Activated T-helper 1 cell treated with anti-CD3 and anti-CD28 coated beads, Interleukin-12 subunit alpha, Interleukin-12 subunit beta, Interleukin-2, Interleukin-4 antibody, amounts not matched to agents 30 ng/mL and 10 ng/mL and 1 ng/mL, durations not matched to agents 14 hours and 24 hours and 36 hours (primary cell): ENCODE measurements around the gene CAMK4. TPM values are rescaled to one million over a fixed set of nuclear protein-coding genes. Genes with fewer than 3 reads are reported as not detected.
"Not testable (repeated sequence)": the region's sequence is repeated elsewhere in the genome, so short reads cannot be mapped to it uniquely, and the experiment has no call there.

Experiments used
- DNase-seq: peaks from one replicate; pipeline ENCODE4 v3.0.0; 2021; ENCODE audit warnings: low spot score
- H3K27ac Mint-ChIP-seq: one replicate; pipeline ENCODE4 v1.8.0; 2021; ENCODE audit warnings: mild to moderate bottlenecking, mixed read lengths
- H3K27me3 Mint-ChIP-seq: one replicate; pipeline ENCODE4 v1.8.0; 2022; ENCODE audit warnings: mild to moderate bottlenecking, moderate library complexity, mixed read lengths; ENCODE audit not compliant: insufficient read depth
- H3K36me3 Mint-ChIP-seq: one replicate; pipeline ENCODE4 v1.8.0; 2021; ENCODE audit warnings: low read depth, mixed read lengths
- H3K4me1 Mint-ChIP-seq: one replicate; pipeline ENCODE4 v1.8.0; 2021; ENCODE audit warnings: low read depth, mixed read lengths
- H3K4me3 Mint-ChIP-seq: one replicate; pipeline ENCODE4 v1.8.0; 2021; ENCODE audit warnings: mild to moderate bottlenecking, moderate library complexity, mixed read lengths
- H3K9me3 Mint-ChIP-seq: one replicate; pipeline ENCODE4 v1.8.0; 2021; ENCODE audit warnings: mixed read lengths
- intact Hi-C: fragments of 100-400 bp; cut with micrococcal nuclease; formaldehyde crosslinking; loops from one replicate; pipeline ENCODE4 v1.15.1; 2024
- total RNA-seq: library from RNA; stranded (reverse); gene quantifications from 2 replicates; pipeline ENCODE4 v1.2.3, GENCODE V29; 2022

Gene CAMK4
- total RNA-seq, 1 donor from 2014 or later, result 56.9 TPM

- intact Hi-C loops, result no loop called here
- Mint-ChIP-seq H3K27me3 (no peaks in the 10 kb centered on the region), H3K9me3 (no peaks in the 10 kb centered on the region), H3K4me3 (no peak overlapping the region), H3K36me3 (peaks cover 11% of the 10 kb centered on the region), H3K4me1 (no peaks in the 10 kb centered on the region), H3K27ac (no peak overlapping the region)
- no peak for DNase-seq
Measured at GRCh38 chr5:111348661-111349329, 124.6 kb downstream of the CAMK4 start.

DNA sequence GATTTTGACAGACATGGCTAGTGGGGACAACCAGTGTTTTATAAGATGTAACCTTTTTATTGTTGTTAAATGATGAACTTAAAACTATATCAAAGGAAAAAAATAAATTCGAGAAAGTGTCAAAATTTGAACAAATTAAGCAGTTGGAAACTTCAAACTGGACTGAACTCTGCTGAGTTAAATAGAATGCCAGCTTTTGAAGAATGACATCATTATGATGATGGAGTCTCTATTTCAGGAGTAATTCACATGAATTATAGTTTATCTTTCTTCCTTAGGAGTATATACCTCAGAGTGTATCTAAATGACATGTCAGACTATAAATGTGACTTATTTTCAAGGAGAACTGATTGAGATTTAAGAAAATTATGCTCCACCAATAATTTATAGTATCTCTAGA is 125.2 kb downstream of the CAMK4 start:
- Mint-ChIP-seq H3K27ac (no peak overlapping the region), H3K9me3 (no peaks in the 10 kb centered on the region), H3K27me3 (no peaks in the 10 kb centered on the region), H3K4me3 (no peak overlapping the region), H3K36me3 (peaks cover 12% of the 10 kb centered on the region), H3K4me1 (no peaks in the 10 kb centered on the region)
- intact Hi-C loops, result no loop called here
- DNase-seq, result no peak

GRCh38 chr5:111353035-111353434 is 128.9 kb downstream of the CAMK4 start:
- Mint-ChIP-seq H3K9me3 (peaks cover 8% of the 10 kb centered on the region), H3K27ac (no peak overlapping the region), H3K4me3 (no peak overlapping the region), H3K27me3 (no peaks in the 10 kb centered on the region), H3K4me1 (no peaks in the 10 kb centered on the region), H3K36me3 (peaks cover 8% of the 10 kb centered on the region)
- no peak for DNase-seq
- intact Hi-C loops, result no loop called here

GRCh38 chr5:111358726-111359125 is 134.5 kb downstream of the CAMK4 start:
- Mint-ChIP-seq H3K36me3 (peaks cover 15% of the 10 kb centered on the region), H3K9me3 (peaks cover 15% of the 10 kb centered on the region)
- H3K4me1 Mint-ChIP-seq, intact Hi-C loops, DNase-seq, H3K27me3 Mint-ChIP-seq, H3K4me3 Mint-ChIP-seq, H3K27ac Mint-ChIP-seq: not testable (repeated sequence)

- no peaks in the 10 kb centered on the region for H3K4me1 Mint-ChIP-seq
- peaks cover 17% of the 10 kb centered on the region for H3K36me3 Mint-ChIP-seq
- H3K27me3 Mint-ChIP-seq, result no peaks in the 10 kb centered on the region
- DNase-seq, result no peak
- H3K27ac Mint-ChIP-seq, result no peak overlapping the region
- H3K9me3 Mint-ChIP-seq, result peaks cover 15% of the 10 kb centered on the region
- intact Hi-C loops, result no loop called here
- H3K4me3 Mint-ChIP-seq, result no peak overlapping the region
Measured at GRCh38 chr5:111360173-111360572, 136.0 kb downstream of the CAMK4 start.

DNA sequence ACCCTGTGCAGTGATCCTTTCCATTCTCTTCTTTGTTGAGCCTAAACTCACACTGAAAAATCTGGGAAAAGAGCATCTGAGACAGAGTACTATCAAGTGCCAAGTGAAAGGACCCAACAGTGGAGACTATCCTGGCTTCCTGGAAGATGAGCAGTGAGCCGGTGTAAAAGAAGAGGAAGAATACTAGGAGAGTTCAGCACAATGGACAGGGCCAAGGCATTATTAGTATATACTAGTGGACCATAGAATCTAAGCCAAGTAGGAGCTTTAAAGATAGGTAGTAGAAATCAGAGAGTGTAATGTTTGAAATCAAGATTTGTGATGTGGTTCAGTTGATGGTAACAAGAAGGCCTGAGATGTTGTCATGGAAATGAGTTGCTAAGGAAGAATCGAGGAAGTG is 140.8 kb downstream of the CAMK4 start:
- H3K4me1 Mint-ChIP-seq, result no peaks in the 10 kb centered on the region
- intact Hi-C loops, result no loop called here
- peaks cover 2% of the 10 kb centered on the region for H3K27me3 Mint-ChIP-seq
- no peak overlapping the region for H3K4me3 Mint-ChIP-seq
- H3K36me3 Mint-ChIP-seq, result peaks cover 13% of the 10 kb centered on the region
- H3K9me3 Mint-ChIP-seq, result no peaks in the 10 kb centered on the region
- no peak for DNase-seq
- no peak overlapping the region for H3K27ac Mint-ChIP-seq

DNA sequence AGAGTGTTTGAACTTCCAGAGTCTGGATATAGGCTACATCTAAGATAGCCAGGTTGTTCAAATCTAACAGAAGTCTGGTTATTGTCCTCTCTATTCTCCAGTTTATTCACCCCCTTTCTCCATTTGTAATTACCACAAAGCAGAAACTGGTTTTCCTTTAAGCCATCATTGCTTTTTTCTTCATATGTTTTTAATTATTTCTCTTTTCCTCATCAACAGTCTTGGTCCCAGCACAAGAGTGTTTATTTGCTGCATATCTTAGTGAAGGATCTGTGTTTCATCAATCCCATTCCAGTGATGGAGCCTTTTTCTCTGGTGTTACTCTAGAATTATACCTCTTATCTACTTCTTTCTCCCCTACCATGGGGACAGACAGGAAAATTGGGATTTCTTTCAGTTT is 142.2 kb downstream of the CAMK4 start:
- Mint-ChIP-seq H3K9me3 (peaks cover 6% of the 10 kb centered on the region), H3K36me3 (peaks cover 17% of the 10 kb centered on the region), H3K4me1 (no peaks in the 10 kb centered on the region), H3K4me3 (no peak overlapping the region), H3K27me3 (peaks cover 2% of the 10 kb centered on the region), H3K27ac (no peak overlapping the region)
- no peak for DNase-seq
- intact Hi-C loops, result no loop called here

DNA sequence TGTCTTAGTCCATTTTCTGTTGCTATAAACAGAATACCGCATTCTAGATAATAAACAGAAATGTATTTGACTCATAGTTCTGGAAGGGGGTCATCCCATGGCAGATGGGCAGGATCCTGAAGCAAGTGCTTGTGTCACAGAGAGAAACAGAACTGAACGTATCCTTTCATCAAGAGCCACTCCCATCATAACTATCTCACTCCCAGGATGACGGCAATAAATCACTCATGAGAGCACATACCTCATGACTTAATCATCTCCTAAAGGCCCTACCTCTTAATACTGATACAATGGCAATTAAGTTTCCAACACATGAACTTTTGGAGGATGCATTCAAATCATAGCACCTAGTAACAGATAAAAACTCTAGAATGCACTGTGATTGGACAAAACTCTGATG is 142.9 kb downstream of the CAMK4 start:
- Mint-ChIP-seq H3K27me3 (peaks cover 2% of the 10 kb centered on the region), H3K4me3 (no peak overlapping the region), H3K9me3 (peaks cover 7% of the 10 kb centered on the region), H3K36me3 (peaks cover 17% of the 10 kb centered on the region), H3K27ac (no peak overlapping the region), H3K4me1 (no peaks in the 10 kb centered on the region)
- no peak for DNase-seq
- intact Hi-C loops, result no loop called here

- Mint-ChIP-seq H3K27ac (no peak overlapping the region), H3K36me3 (peaks cover 17% of the 10 kb centered on the region), H3K4me1 (no peaks in the 10 kb centered on the region), H3K9me3 (peaks cover 7% of the 10 kb centered on the region), H3K27me3 (no peaks in the 10 kb centered on the region), H3K4me3 (no peak overlapping the region)
- intact Hi-C loops, result no loop called here
- no peak for DNase-seq
Measured at GRCh38 chr5:111372799-111373198, 148.6 kb downstream of the CAMK4 start.

- Mint-ChIP-seq H3K4me1 (no peaks in the 10 kb centered on the region), H3K27me3 (no peaks in the 10 kb centered on the region), H3K4me3 (no peak overlapping the region), H3K9me3 (peaks cover 7% of the 10 kb centered on the region), H3K36me3 (peaks cover 18% of the 10 kb centered on the region), H3K27ac (no peak overlapping the region)
- intact Hi-C loops, result no loop called here
- no peak for DNase-seq
Measured at GRCh38 chr5:111374380-111374779, 150.2 kb downstream of the CAMK4 start.

DNA sequence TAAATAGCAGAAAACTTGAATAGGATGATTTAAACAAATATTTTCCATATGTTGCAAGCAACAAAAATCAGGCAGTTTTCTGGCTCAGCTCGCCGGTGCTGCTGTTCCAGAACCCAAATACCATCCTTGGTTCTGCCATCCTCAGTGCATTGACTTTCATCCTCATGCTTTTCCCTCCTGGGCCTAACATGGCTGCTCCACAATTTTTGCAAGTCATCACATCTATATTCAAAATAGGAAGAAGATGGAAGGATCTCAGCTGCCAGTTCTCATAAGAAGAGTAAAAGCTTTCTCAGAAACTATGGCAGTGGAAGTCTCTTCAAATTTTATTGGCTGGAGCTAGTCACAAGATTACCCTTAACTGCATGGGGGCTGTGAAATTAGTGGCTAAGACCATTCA is 151.5 kb downstream of the CAMK4 start:
- no peaks in the 10 kb centered on the region for H3K4me1 Mint-ChIP-seq
- no peak for DNase-seq
- H3K9me3 Mint-ChIP-seq, result peaks cover 7% of the 10 kb centered on the region
- no peaks in the 10 kb centered on the region for H3K27me3 Mint-ChIP-seq
- no peak overlapping the region for H3K4me3 Mint-ChIP-seq
- H3K27ac Mint-ChIP-seq, result no peak overlapping the region
- intact Hi-C loops, result no loop called here
- H3K36me3 Mint-ChIP-seq, result peaks cover 21% of the 10 kb centered on the region

DNA sequence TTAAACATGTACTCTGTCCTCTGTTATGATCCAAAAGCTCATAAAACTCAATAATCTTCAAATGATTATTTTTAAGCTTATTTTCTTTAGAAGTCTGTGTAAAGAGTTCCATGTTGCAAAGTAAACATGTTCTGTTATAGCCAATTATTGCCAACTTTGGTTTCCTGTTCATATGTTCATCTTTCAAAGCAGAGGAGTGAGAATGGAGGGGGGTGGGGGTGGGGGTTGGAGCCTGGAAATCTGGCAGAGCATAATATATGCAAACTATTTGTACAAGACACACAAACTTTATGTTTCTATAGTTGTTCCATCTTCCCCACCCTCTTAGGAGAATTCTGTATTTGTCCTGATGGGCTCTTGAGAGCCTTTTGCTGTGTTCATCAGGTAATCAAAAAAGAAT is 153.1 kb downstream of the CAMK4 start:
- H3K4me3 Mint-ChIP-seq, result no peak overlapping the region
- intact Hi-C loops, result no loop called here
- DNase-seq, result no peak
- H3K27ac Mint-ChIP-seq, result no peak overlapping the region
- H3K36me3 Mint-ChIP-seq, result peaks cover 26% of the 10 kb centered on the region
- no peaks in the 10 kb centered on the region for H3K27me3 Mint-ChIP-seq
- H3K4me1 Mint-ChIP-seq, result no peaks in the 10 kb centered on the region
- no peaks in the 10 kb centered on the region for H3K9me3 Mint-ChIP-seq

GRCh38 chr5:111379391-111379816 is 155.2 kb downstream of the CAMK4 start:
- Mint-ChIP-seq H3K27ac (no peak overlapping the region), H3K36me3 (peaks cover 22% of the 10 kb centered on the region), H3K9me3 (no peaks in the 10 kb centered on the region), H3K4me1 (no peaks in the 10 kb centered on the region), H3K4me3 (no peak overlapping the region), H3K27me3 (no peaks in the 10 kb centered on the region)
- intact Hi-C loops, result no loop called here
- DNase-seq, result no peak
